Omental fat pad (tissue), 4 donors: ENCODE measurements around the gene DNAH1. TPM values are rescaled to one million over a fixed set of nuclear protein-coding genes. Genes with fewer than 3 reads are reported as not detected.

Source experiments
- ATAC-seq: fragments of 150-250 bp; one replicate; pipeline ENCODE4 v1.9.1; 2016; ENCODE audit warnings: mild to moderate bottlenecking, moderate library complexity; ENCODE audit not compliant: low FRiP score
- DNase-seq: peaks from one replicate; pipeline ENCODE4 v3.0.0-alpha.2; 2019; ENCODE audit warnings: low spot score
- CTCF ChIP-seq, 3 donors: fragments of 450-650 bp; IDR thresholded peaks; one replicate each; pipeline ENCODE4 v1.5.1; 2016 to 2017; ENCODE audit warnings: antibody characterized with exemption in 3 of 3, mild to moderate bottlenecking in 3 of 3, moderate library complexity in 2 of 3
- total RNA-seq, 4 donors: library from RNA; depleted of rRNA; stranded (reverse); fragments of >200 nt; gene quantifications; one replicate each; pipeline ENCODE4 v1.1.0, GENCODE V29; 2016

Gene DNAH1
- total RNA-seq, 4 donors from 2014 or later = 6.7 to 24.9 (median 14.1) TPM

GRCh38 chr3:52303811-52304210 is 12.3 kb upstream of the DNAH1 start:
- ATAC-seq (no peak), DNase-seq (no peak)
- TF ChIP-seq CTCF (IDR thresholded peaks at IDR 0.05) = no peak

- TF ChIP-seq CTCF (IDR thresholded peaks at IDR 0.05) = no peak
- DNase-seq (no peak), ATAC-seq (no peak)
Measured at GRCh38 chr3:52305926-52306325, 10.2 kb upstream of the DNAH1 start.

GRCh38 chr3:52306978-52307377 is 9.1 kb upstream of the DNAH1 start:
- no peak for DNase-seq
- ATAC-seq = no peak

GRCh38 chr3:52308308-52308707 is 7.8 kb upstream of the DNAH1 start:
- no peak for ATAC-seq
- TF ChIP-seq CTCF (IDR thresholded peaks at IDR 0.05) = no peak
- DNase-seq = no peak

More at GRCh38 chr3:52306978-52307377, 9.1 kb upstream of the DNAH1 start:
- no peak for TF ChIP-seq CTCF (IDR thresholded peaks at IDR 0.05)

- no peak for TF ChIP-seq CTCF (IDR thresholded peaks at IDR 0.05)
- ATAC-seq (no peak), DNase-seq (no peak)
Measured at GRCh38 chr3:52310861-52311575, 5.1 kb upstream of the DNAH1 start.

- TF ChIP-seq CTCF (IDR thresholded peaks at IDR 0.05) = no peak
- no peak for ATAC-seq
- no peak for DNase-seq
Measured at GRCh38 chr3:52311576-52312119, 4.5 kb upstream of the DNAH1 start.

- ATAC-seq (no peak), DNase-seq (no peak)
- no peak for TF ChIP-seq CTCF (IDR thresholded peaks at IDR 0.05)
Measured at GRCh38 chr3:52313188-52313773, 2.8 kb upstream of the DNAH1 start.
